Activated CD8-positive, alpha-beta memory T cell treated with anti-CD3 and anti-CD28 coated beads for 36 hours (primary cell): ENCODE results near the gene DNAJC4. TPM values are rescaled to one million over a fixed set of nuclear protein-coding genes. Genes with fewer than 3 reads are reported as not detected.

Source experiments
- CTCF ChIA-PET: fragments of 350-600 bp; sonication (Branson Sonifier 250); formaldehyde crosslinking; loops from one replicate; lab custom pipeline; 2021; ENCODE audit warnings: antibody characterized with exemption; lab: Charles Lee
- POLR2A ChIA-PET: fragments of 350-600 bp; sonication (Branson Sonifier 250); formaldehyde crosslinking; loops from one replicate; lab custom pipeline; 2021; ENCODE audit warnings: antibody characterized with exemption; lab: Charles Lee
- total RNA-seq, 2 experiments: library from RNA; stranded (reverse); gene quantifications; one replicate each; pipeline ENCODE4 v1.2.3, GENCODE V29; 2021

DNAJC4 gene
- total RNA-seq, 2 experiments from 2014 or later: 19.0 to 20.8 TPM

GRCh38 chr11:64255135-64256128 is 25.1 kb downstream of the DNAJC4 start:
- ChIA-PET POLR2A (interaction anchor here (1.1 to 1.4 kb wide), 2 partner anchors 12 to 14 kb away, joined by 3 to 4 read pairs; partner anchors contain the start of gene FKBP2), CTCF (interaction anchor here (1.0 to 2.4 kb wide), 2 partner anchors 9 to 46 kb away, joined by 4 to 7 read pairs; partner anchors contain the start of gene PPP1R14B)

- CTCF ChIA-PET: interaction anchor here (1.0 to 2.4 kb wide), 2 partner anchors 10 to 45 kb away, joined by 4 to 7 read pairs; partner anchors contain the start of gene PPP1R14B
These were observed 26.0 kb downstream of the DNAJC4 start for GRCh38 chr11:64256300-64256699.

GRCh38 chr11:64258356-64258755 is 28.0 kb downstream of the DNAJC4 start:
- CTCF ChIA-PET: interaction anchor here (1.3 to 2.0 kb wide), 3 partner anchors 9 to 13 kb away, joined by 4 to 7 read pairs (median 5); partner anchors contain the start of gene PPP1R14B
- POLR2A ChIA-PET: interaction anchor here (1.3 kb wide), 1 partner anchor 11 kb away, joined by 4 read pairs; no protein-coding TSS in a partner anchor

More at GRCh38 chr11:64256300-64256699, 26.0 kb downstream of the DNAJC4 start:
- POLR2A ChIA-PET: interaction anchor here (1.1 to 1.4 kb wide), 2 partner anchors 12 to 15 kb away, joined by 3 to 4 read pairs; partner anchors contain the start of gene FKBP2

GRCh38 chr11:64258946-64259532 is 28.7 kb downstream of the DNAJC4 start:
- CTCF ChIA-PET: interaction anchor here (1.3 to 2.0 kb wide), 2 partner anchors 10 to 12 kb away, joined by 4 to 7 read pairs; no protein-coding TSS in a partner anchor
- POLR2A ChIA-PET: no interaction called here

GRCh38 chr11:64259533-64260067 is 29.3 kb downstream of the DNAJC4 start:
- ChIA-PET CTCF (interaction anchor here (1.3 kb wide), 1 partner anchor 12 kb away, joined by 4 read pairs; no protein-coding TSS in a partner anchor), POLR2A (no interaction called here)

- CTCF ChIA-PET: interaction anchor here (0.8 kb wide), 1 partner anchor 10 kb away, joined by 3 read pairs; no protein-coding TSS in a partner anchor
- POLR2A ChIA-PET: no interaction called here
These were observed 29.9 kb downstream of the DNAJC4 start for GRCh38 chr11:64260147-64260708.

- CTCF ChIA-PET: interaction anchor here (1.0 to 1.2 kb wide), 2 partner anchors 10 to 15 kb away, joined by 4 read pairs; partner anchors contain the start of gene PPP1R14B
- POLR2A ChIA-PET: interaction anchor here (1.0 kb wide), 1 partner anchor 43 kb away, joined by 4 read pairs; no protein-coding TSS in a partner anchor
These were observed 31.3 kb downstream of the DNAJC4 start for GRCh38 chr11:64261556-64262080.

GRCh38 chr11:64262271-64263002 is 32.1 kb downstream of the DNAJC4 start:
- POLR2A ChIA-PET: interaction anchor here (0.5 kb wide), 1 partner anchor 17 kb away, joined by 5 read pairs; no protein-coding TSS in a partner anchor
- CTCF ChIA-PET: interaction anchor here (1.2 to 3.4 kb wide), 2 partner anchors 12 to 16 kb away, joined by 4 to 16 read pairs; partner anchors contain the start of genes PLCB3 and PPP1R14B

GRCh38 chr11:64263021-64263946 is 32.9 kb downstream of the DNAJC4 start:
- CTCF ChIA-PET: interaction anchor here (1.1 to 3.4 kb wide), 2 partner anchors 13 to 30 kb away, joined by 3 to 16 read pairs; partner anchors contain the start of gene PLCB3
- POLR2A ChIA-PET: interaction anchor here (0.5 kb wide), 1 partner anchor 18 kb away, joined by 5 read pairs; no protein-coding TSS in a partner anchor

GRCh38 chr11:64263947-64264317 is 33.6 kb downstream of the DNAJC4 start:
- ChIA-PET POLR2A (no interaction called here), CTCF (interaction anchor here (1.0 to 3.4 kb wide), 4 partner anchors 13 to 40 kb away, joined by 3 to 16 read pairs (median 4); partner anchors contain the start of gene PLCB3)

- ChIA-PET POLR2A (interaction anchor here (0.5 kb wide), 1 partner anchor 11 kb away, joined by 7 read pairs; no protein-coding TSS in a partner anchor), CTCF (interaction anchor here (1.0 to 3.4 kb wide), 4 partner anchors 14 to 40 kb away, joined by 3 to 16 read pairs (median 4); partner anchors contain the start of gene PLCB3)
These were observed 34.1 kb downstream of the DNAJC4 start for GRCh38 chr11:64264371-64264852.

- ChIA-PET CTCF (interaction anchor here (1.0 to 3.4 kb wide), 3 partner anchors 15 to 39 kb away, joined by 3 to 16 read pairs (median 4); partner anchors contain the start of gene PLCB3), POLR2A (interaction anchor here (0.5 to 0.6 kb wide), 2 partner anchors 10 to 1349 kb away, joined by 3 to 7 read pairs; no protein-coding TSS in a partner anchor)
These were observed 35.1 kb downstream of the DNAJC4 start for GRCh38 chr11:64265176-64266160.

GRCh38 chr11:64266339-64266738 is 36.0 kb downstream of the DNAJC4 start:
- ChIA-PET CTCF (interaction anchor here (1.1 to 4.1 kb wide), 2 partner anchors 11 to 16 kb away, joined by 3 to 39 read pairs; partner anchors contain the start of gene PLCB3), POLR2A (no interaction called here)
